LNCaP clone FGC (cell line): Measurements from ENCODE around the gene GPT2.

Source experiments
- DNase-seq: peaks from one replicate; pipeline ENCODE4 v3.0.0-alpha.2; 2011; ENCODE audit warnings: low read depth
- H3K4me3 ChIP-seq: 2 replicates; pipeline ENCODE4 v1.5.1; 2011; ENCODE audit warnings: mild to moderate bottlenecking, low read depth, low read length, control low read depth
- TF ChIP-seq, protein P1 (sequence below): IDR thresholded peaks from 2 replicates; pipeline ENCODE4 v1.5.1; 2012; ENCODE audit warnings: mild to moderate bottlenecking; ENCODE audit not compliant: control insufficient read depth, insufficient read depth; ENCODE audit errors: extremely low read depth

Gene GPT2

DNA sequence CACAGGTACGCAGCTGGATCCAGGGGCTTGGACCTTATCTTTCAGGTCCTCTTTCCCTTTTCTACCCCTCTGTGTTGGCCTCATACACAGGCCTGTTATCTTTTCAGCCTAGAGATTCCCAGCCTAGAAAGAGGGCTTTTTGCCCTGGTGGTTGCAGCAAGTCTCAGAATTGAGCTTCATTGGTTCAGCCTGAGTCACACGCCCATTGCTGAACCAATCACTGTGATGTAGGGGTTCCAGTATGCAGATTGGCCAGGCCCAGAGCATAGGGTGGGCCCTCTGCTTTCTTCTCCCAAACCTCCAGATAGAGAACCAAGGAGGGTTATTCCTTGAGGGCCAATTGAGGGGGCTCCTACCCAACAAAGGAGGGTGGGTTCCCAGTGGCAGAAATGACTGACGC lies 32.8 kb downstream of the GPT2 start:
- no peak overlapping the region for H3K4me3 ChIP-seq
- no peak for DNase-seq
- TF ChIP-seq, protein P1, sequence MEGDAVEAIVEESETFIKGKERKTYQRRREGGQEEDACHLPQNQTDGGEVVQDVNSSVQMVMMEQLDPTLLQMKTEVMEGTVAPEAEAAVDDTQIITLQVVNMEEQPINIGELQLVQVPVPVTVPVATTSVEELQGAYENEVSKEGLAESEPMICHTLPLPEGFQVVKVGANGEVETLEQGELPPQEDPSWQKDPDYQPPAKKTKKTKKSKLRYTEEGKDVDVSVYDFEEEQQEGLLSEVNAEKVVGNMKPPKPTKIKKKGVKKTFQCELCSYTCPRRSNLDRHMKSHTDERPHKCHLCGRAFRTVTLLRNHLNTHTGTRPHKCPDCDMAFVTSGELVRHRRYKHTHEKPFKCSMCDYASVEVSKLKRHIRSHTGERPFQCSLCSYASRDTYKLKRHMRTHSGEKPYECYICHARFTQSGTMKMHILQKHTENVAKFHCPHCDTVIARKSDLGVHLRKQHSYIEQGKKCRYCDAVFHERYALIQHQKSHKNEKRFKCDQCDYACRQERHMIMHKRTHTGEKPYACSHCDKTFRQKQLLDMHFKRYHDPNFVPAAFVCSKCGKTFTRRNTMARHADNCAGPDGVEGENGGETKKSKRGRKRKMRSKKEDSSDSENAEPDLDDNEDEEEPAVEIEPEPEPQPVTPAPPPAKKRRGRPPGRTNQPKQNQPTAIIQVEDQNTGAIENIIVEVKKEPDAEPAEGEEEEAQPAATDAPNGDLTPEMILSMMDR = no peak

DNA sequence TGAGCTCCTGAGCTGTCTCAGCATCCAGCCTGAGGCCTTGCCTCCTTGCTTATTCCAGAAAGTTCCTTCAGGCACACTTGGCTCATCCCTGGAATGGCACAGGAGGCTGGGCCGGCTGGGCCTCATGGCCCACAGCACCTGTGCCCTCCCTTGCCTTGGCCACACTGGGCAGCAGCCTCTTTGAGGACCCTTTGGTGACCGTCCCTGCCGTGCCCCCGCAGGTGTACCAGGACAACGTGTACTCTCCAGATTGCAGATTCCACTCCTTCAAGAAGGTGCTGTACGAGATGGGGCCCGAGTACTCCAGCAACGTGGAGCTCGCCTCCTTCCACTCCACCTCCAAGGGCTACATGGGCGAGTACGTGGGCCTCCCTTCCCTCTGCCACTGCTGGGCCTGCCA lies 34.2 kb downstream of the GPT2 start:
- DNase-seq = no peak
- TF ChIP-seq, protein P1 = no peak
- H3K4me3 ChIP-seq = no peak overlapping the region

DNA sequence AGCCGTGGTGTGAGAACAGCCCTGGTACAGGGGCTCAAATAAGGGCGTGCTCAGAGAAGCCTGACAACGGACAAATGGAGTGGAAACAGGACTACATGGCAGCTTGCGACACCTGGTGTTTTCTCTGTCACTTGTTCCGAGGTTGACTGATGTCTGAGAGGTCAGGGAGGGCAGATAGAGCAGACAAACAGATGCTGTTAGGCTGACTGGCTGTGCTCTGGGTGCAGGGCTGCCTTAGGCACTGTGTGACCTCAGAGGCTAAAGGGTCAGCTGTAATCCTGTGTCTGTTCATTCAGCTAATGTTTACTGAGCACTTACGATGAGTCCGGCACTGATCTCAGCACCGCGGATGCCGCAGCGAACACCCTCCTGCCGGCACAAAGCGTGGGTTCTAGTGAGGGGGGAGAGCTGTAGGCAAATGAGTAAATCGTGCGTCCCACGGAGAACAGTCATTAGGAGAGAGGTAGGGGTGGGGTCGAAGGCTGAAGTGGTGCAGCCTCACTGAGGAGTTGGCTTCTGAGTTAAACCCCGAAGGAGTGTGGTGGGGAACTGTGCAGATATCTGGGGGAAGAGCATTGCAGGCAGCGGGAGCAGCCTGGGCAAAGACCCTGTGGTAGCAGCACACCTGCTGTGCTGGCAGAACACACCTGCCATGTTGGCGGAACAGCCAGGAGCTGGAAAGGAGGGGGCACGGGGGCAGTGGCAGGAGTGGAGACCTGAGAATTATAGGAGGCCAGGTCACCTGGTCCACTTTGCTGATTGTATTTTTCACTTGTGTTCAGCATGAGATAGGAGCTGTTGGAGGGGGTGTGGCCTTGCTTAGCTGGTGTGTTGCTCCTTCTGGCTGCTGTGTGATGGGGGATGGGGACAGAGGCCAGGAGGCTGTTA lies 35.0 kb downstream of the GPT2 start:
- DNase-seq = no peak
- H3K4me3 ChIP-seq = no peak overlapping the region
- TF ChIP-seq, protein P1 = no peak

DNA sequence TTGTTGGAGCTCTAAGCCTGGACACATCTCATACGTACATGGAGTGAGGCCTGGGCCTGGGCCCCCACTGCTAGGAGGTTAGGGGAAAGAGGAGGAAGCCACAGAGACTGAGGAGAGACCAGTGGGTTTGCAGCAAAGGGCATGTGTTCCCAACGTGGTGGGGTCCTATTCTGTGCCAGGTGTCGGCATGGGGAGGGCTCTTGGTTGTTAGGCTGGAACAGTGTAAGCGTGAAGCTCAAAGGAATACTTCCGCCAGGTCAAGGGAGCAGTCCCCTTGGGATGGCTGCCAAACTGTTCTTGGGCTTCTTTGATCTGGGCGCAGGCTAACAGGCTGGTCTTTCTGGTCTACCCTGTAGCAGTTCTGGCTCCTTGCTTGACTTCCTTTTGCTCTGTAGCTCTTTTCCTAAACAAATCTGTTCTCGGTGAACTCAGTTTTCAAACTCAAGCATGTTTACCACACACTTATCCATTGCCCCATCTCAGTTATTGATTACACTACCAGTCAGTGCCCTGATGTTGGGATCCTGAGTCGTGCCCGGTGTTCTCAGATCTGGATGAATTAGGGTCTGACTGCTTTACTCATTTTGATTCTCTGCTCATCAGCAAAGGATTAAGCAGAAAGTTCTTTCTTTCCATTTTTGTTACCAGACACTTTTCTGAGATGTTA lies 36.4 kb downstream of the GPT2 start:
- peak overlapping the region; percentile 6; the same call in 1 of the 2 replicates for H3K4me3 ChIP-seq
- DNase-seq = peak; percentile 96
- TF ChIP-seq, protein P1 = no peak

DNA sequence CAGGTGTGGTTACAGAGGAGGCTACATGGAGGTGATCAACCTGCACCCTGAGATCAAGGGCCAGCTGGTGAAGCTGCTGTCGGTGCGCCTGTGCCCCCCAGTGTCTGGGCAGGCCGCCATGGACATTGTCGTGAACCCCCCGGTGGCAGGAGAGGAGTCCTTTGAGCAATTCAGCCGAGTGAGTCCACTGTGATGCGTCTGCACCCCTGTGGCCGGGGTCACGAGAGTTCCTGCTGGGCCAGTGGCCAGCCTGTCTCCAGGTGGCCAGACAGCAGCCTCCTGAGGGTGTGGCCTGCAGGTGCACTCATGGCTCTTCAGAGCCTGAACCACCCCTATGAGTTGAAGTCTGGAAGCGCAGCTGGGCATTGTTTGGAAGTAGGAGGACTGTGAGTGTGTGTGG lies 38.1 kb downstream of the GPT2 start:
- TF ChIP-seq, protein P1 = no peak
- no peak for DNase-seq
- no peak overlapping the region for H3K4me3 ChIP-seq

DNA sequence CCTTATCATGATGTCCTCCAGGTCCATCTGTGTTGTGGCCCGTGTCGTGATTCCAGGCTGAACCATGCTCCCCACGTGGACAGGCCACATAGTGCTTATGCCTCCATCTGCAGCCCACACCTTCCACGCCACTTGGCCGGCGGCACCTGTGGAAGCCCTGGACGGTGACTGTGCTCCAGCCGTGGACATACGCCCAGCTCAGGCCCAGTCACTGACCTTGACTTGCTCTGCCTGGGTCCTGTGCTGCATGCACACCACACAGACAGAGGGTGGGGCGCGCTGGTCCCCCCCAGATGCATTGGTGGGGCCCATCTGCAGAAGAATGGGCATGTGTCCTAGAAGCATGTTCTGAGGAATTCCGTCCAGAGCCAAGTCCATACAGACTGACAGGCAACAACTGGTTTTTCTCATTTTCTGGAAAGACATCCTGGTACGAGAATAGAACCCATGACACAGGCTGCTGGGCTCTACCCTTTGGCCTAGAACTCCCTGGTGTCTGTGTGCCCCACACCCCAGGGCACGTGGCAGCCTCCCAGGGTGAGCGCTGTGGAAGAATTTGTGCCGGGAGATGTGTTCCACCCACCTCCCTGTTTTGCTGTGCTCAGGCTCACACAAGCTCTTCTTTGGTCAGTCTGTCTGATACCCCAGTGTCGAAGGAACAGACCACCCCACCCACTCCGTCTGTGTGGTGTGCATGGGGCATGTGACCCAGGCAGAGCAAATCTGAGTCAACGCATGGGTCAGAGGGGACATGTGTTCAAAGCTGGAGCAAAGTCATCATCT lies 39.5 kb downstream of the GPT2 start:
- no peak for DNase-seq
- no peak overlapping the region for H3K4me3 ChIP-seq
- TF ChIP-seq, protein P1 = no peak
